OCI-LY7 (cell line): Measurements from ENCODE around the gene KCNC2.

Experiments used
- CTCF ChIP-seq: fragments of 200-600 bp; sonication (generic); conservative IDR thresholded peaks from 2 replicates; pipeline ENCODE4 v1.5.1; 2014; ENCODE audit warnings: mild to moderate bottlenecking, antibody characterized with exemption, low read length, moderate library complexity, mixed read lengths
- EZH2phosphoT487 ChIP-seq: fragments of 200-600 bp; sonication (generic); IDR thresholded peaks from 2 replicates; pipeline ENCODE4 v1.6.1; 2018; ENCODE audit warnings: low read depth, borderline replicate concordance, mild to moderate bottlenecking, mixed run types, antibody characterized with exemption, low read length, moderate library complexity, mixed read lengths

- TF ChIP-seq CTCF (no peak), EZH2phosphoT487 (no peak)
These were observed 35.5 kb upstream of the KCNC2 start for GRCh38 chr12:75245108-75245507.
